NCI-H774 (cell line): ENCODE results near the gene BMPR1B.

Experiments used
- DNase-seq: peaks from one replicate; lab custom pipeline; 2025; lab: John Stamatoyannopoulos, UW

BMPR1B gene

GRCh38 chr4:94960708-94961107 lies 203.0 kb downstream of the BMPR1B start:
- DNase-seq, result no peak

GRCh38 chr4:94961420-94961819 lies 203.7 kb downstream of the BMPR1B start:
- no peak for DNase-seq

GRCh38 chr4:94962484-94962883 lies 204.7 kb downstream of the BMPR1B start:
- no peak for DNase-seq

- DNase-seq, result no peak
Observed at GRCh38 chr4:94965852-94966251, 208.1 kb downstream of the BMPR1B start.

- no peak for DNase-seq
Observed at GRCh38 chr4:94968493-94968892, 210.7 kb downstream of the BMPR1B start.

GRCh38 chr4:94970650-94971049 lies 212.9 kb downstream of the BMPR1B start:
- DNase-seq, result no peak

GRCh38 chr4:94974773-94975172 lies 217.0 kb downstream of the BMPR1B start:
- no peak for DNase-seq

- DNase-seq, result no peak
Observed at GRCh38 chr4:94976371-94977011, 218.7 kb downstream of the BMPR1B start.

GRCh38 chr4:94978904-94979303 lies 221.1 kb downstream of the BMPR1B start:
- DNase-seq, result no peak

GRCh38 chr4:94979621-94980020 lies 221.9 kb downstream of the BMPR1B start:
- DNase-seq, result no peak

- DNase-seq, result no peak
Observed at GRCh38 chr4:94995684-94996394, 238.1 kb downstream of the BMPR1B start.

GRCh38 chr4:95000076-95000648 lies 242.4 kb downstream of the BMPR1B start:
- DNase-seq, result no peak

GRCh38 chr4:95004912-95005311 lies 247.2 kb downstream of the BMPR1B start:
- DNase-seq, result no peak

- no peak for DNase-seq
Observed at GRCh38 chr4:95007998-95008397, 250.2 kb downstream of the BMPR1B start.

GRCh38 chr4:95013236-95013635 lies 255.5 kb downstream of the BMPR1B start:
- no peak for DNase-seq

GRCh38 chr4:95014068-95014467 lies 256.3 kb downstream of the BMPR1B start:
- no peak for DNase-seq

GRCh38 chr4:95017305-95018064 lies 259.7 kb downstream of the BMPR1B start:
- DNase-seq, result no peak

- no peak for DNase-seq
Observed at GRCh38 chr4:95018785-95019184, 261.0 kb downstream of the BMPR1B start.

GRCh38 chr4:95020521-95020920 lies 262.8 kb downstream of the BMPR1B start:
- DNase-seq, result no peak

- DNase-seq, result no peak
Observed at GRCh38 chr4:95021099-95021498, 263.3 kb downstream of the BMPR1B start.

- no peak for DNase-seq
Observed at GRCh38 chr4:95023110-95023509, 265.4 kb downstream of the BMPR1B start.

GRCh38 chr4:95027905-95028618 lies 270.3 kb downstream of the BMPR1B start:
- no peak for DNase-seq
